Cardiac septum (tissue), 1 donor: ENCODE measurements around the gene SH3RF3. TPM values are rescaled to one million over a fixed set of nuclear protein-coding genes. Genes with fewer than 3 reads are reported as not detected.
A peak's percentile ranks its signal among the peaks of the same experiment; 100 is the strongest.

ENCODE experiments used
- DNase-seq: peaks from one replicate; pipeline ENCODE4 v3.0.0-alpha.2; 2020; ENCODE audit warnings: low spot score
- intact Hi-C: fragments of 100-400 bp; cut with DNase I; formaldehyde crosslinking; loops from one replicate; pipeline ENCODE4 v1.14.0; 2022
- total RNA-seq: library from RNA; stranded (reverse); fragmentation: NEBNext Ultra II Directional; extraction: Animal tissue kit (Norgen Biotek cat#: 25700); gene quantifications from one replicate; pipeline ENCODE4 v1.2.1, GENCODE V29; 2021
- donor health status: DM: no; HTN: no; CAD: no.

SH3RF3 gene
- total RNA-seq, 1 donor from 2014 or later: 11.2 TPM

GRCh38 chr2:109419171-109419756 is 290.3 kb downstream of the SH3RF3 start:
- no peak for DNase-seq

GRCh38 chr2:109419960-109420370 is 291.0 kb downstream of the SH3RF3 start:
- DNase-seq: no peak

More at GRCh38 chr2:109419171-109419756, 290.3 kb downstream of the SH3RF3 start:
- intact Hi-C loops: no loop called here

GRCh38 chr2:109421101-109421500 is 292.1 kb downstream of the SH3RF3 start:
- DNase-seq: no peak
- intact Hi-C loops: no loop called here

More at GRCh38 chr2:109419960-109420370, 291.0 kb downstream of the SH3RF3 start:
- intact Hi-C loops: no loop called here

GRCh38 chr2:109421642-109422041 is 292.6 kb downstream of the SH3RF3 start:
- intact Hi-C loops: no loop called here
- DNase-seq: no peak

GRCh38 chr2:109422071-109422757 is 293.2 kb downstream of the SH3RF3 start:
- DNase-seq: no peak
- intact Hi-C loops: no loop called here

GRCh38 chr2:109422758-109423500 is 293.9 kb downstream of the SH3RF3 start:
- intact Hi-C loops: no loop called here
- no peak for DNase-seq

- intact Hi-C loops: no loop called here
These were observed 294.8 kb downstream of the SH3RF3 start for GRCh38 chr2:109423556-109424359.

GRCh38 chr2:109425411-109425810 is 296.4 kb downstream of the SH3RF3 start:
- intact Hi-C loops: no loop called here
- no peak for DNase-seq

More at GRCh38 chr2:109423556-109424359, 294.8 kb downstream of the SH3RF3 start:
- no peak for DNase-seq

GRCh38 chr2:109427661-109428091 is 298.7 kb downstream of the SH3RF3 start:
- DNase-seq: no peak
- intact Hi-C loops: no loop called here

- intact Hi-C loops: no loop called here
These were observed 299.3 kb downstream of the SH3RF3 start for GRCh38 chr2:109428281-109428680.

GRCh38 chr2:109428841-109429566 is 300.0 kb downstream of the SH3RF3 start:
- intact Hi-C loops: no loop called here
- DNase-seq: no peak

More at GRCh38 chr2:109428281-109428680, 299.3 kb downstream of the SH3RF3 start:
- no peak for DNase-seq

- intact Hi-C loops: no loop called here
- no peak for DNase-seq
These were observed 300.7 kb downstream of the SH3RF3 start for GRCh38 chr2:109429567-109430328.

- no peak for DNase-seq
- intact Hi-C loops: no loop called here
These were observed 301.3 kb downstream of the SH3RF3 start for GRCh38 chr2:109430329-109430636.

- DNase-seq: no peak
These were observed 303.4 kb downstream of the SH3RF3 start for GRCh38 chr2:109432421-109432820.

GRCh38 chr2:109433486-109433885 is 304.5 kb downstream of the SH3RF3 start:
- peak; percentile 36 for DNase-seq
- intact Hi-C loops: no loop called here

More at GRCh38 chr2:109432421-109432820, 303.4 kb downstream of the SH3RF3 start:
- intact Hi-C loops: no loop called here

GRCh38 chr2:109433926-109434325 is 304.9 kb downstream of the SH3RF3 start:
- DNase-seq: peak; percentile 58
- intact Hi-C loops: no loop called here

- DNase-seq: peak; percentile 19
- intact Hi-C loops: no loop called here
These were observed 305.3 kb downstream of the SH3RF3 start for GRCh38 chr2:109434351-109434750.

GRCh38 chr2:109435066-109435690 is 306.2 kb downstream of the SH3RF3 start:
- intact Hi-C loops: no loop called here
- peak; percentile 62 for DNase-seq
